DND-41 (cell line): ENCODE results near the gene FAM171A1.

Experiments used
- CTCF ChIP-seq: IDR thresholded peaks from 2 replicates; pipeline ENCODE4 v1.5.1; 2012; ENCODE audit warnings: borderline replicate concordance, low read length, moderate library complexity, mild to moderate bottlenecking; ENCODE audit not compliant: poor library complexity, severe bottlenecking; ENCODE audit errors: extremely low read depth
- EZH2 ChIP-seq: IDR thresholded peaks from 3 replicates; pipeline ENCODE4 v1.6.1; 2012; ENCODE audit warnings: borderline replicate concordance, low read depth, mild to moderate bottlenecking, moderate library complexity, low read length, inconsistent platforms; ENCODE audit not compliant: severe bottlenecking

GRCh38 chr10:15196021-15196834, 174.9 kb downstream of the FAM171A1 start:
- TF ChIP-seq EZH2 (no peak), CTCF (no peak)
